Fibroblast of upper back skin (primary cell): ENCODE data around the gene PACRG.
A peak's percentile ranks its signal among the peaks of the same experiment; 100 is the strongest.

Source experiments
- DNase-seq: peaks from one replicate; pipeline ENCODE4 v3.0.0-alpha.2; 2013

Gene PACRG

DNA sequence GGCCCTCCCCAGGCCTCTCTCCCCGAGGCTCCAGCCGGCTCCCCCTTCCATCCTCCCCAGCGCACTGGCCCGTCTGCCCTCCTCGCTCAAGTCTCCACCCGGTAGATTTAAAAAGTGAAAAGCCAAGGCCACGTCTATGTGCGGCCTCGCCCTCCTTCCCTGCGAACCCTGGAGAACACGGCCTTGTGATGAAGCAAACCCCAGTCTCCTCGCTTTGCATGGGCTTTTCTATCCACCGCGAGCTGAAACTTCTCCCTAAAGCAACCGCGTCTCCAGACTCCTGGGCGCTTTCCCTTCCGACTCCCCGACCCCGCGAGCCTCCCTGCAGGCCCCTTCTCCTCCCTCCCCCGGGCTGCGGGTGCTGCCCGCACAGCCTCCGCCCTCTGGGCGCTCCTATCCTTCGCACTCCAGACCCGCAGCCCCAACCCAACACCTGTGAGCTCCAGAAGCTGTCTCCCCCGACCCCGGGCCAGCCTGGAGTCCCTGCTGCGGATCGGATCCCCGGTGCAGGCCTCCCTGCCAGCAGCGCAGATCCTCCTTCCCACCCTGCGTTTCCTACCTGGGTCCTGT is 421.6 kb downstream of the PACRG start:
- DNase-seq: no peak

- DNase-seq: no peak
Observed at GRCh38 chr6:163151212-163151611, 423.4 kb downstream of the PACRG start.

- no peak for DNase-seq
Observed at GRCh38 chr6:163152701-163153100, 424.9 kb downstream of the PACRG start.

DNA sequence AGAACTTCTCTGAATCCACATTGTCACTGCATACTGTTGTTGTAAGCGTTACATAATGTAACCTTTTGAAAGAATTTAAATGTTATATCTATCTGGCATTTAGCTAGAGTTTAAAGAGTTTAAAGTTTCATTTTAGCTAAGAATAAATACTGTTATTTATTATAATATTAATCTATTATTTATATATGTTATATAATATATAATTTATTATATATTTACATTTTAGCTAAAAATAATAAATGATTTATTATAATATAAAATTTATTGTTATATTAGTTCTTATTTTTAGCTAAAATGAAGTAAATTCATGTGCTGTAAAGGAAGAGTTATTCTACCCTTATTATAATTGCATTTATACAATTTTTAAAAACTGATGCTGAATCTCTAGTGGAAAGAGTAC is 431.3 kb downstream of the PACRG start:
- no peak for DNase-seq

DNA sequence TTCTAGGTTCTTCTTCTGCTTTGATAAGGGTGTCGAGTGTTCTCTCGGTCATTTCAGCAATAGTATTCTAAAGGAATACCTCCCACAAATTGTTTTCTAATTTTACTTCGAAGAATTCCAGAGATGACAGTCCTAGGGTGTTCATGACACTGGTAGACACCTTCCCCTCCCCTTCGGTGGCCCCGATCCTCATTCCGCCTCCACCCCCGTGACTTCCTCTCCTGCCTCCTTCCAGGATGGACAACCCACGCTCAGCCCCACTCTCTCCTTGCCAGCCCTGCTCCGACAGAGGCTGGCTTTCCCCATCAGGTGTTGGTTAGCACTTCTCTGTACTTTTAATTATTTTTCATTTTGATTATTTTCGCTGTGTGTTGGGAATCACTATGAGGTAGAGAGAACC is 431.9 kb downstream of the PACRG start:
- DNase-seq: no peak

GRCh38 chr6:163162007-163162873 is 434.5 kb downstream of the PACRG start:
- no peak for DNase-seq

GRCh38 chr6:163162874-163163213 is 435.1 kb downstream of the PACRG start:
- DNase-seq: no peak

DNA sequence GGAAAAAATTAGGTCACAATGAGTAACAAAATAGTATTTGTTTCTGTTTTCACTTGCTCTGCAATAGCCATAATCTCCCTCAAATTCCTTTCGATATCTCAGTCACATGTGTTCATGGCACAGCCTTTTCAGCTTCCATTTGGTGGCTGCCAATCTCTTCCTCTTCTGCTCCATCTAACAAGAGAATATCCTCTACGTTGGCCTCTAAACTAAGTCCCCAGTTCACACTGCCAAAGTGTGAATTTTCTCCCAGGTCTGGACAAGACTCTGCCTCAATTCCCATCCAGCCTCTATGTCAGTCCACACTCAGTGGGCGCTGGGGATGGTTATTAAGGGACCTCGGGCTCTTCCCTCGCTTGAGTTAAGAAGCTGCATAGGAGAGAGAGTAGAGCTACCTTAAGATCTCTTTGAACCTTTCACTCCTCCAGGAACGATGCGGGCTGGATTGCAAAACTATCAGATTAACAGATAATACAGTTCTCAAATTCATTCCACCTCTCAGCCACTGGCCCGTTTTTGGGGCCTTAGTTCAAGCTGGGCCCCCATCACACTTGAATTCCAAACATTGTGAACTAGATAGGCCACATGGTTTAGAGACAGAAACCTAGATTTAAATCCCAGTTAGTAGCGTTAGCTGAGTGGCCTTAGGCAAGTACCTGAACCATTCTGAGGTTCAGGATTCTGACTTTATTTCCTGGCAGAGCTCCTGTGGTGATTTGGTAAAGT is 436.6 kb downstream of the PACRG start:
- no peak for DNase-seq

DNA sequence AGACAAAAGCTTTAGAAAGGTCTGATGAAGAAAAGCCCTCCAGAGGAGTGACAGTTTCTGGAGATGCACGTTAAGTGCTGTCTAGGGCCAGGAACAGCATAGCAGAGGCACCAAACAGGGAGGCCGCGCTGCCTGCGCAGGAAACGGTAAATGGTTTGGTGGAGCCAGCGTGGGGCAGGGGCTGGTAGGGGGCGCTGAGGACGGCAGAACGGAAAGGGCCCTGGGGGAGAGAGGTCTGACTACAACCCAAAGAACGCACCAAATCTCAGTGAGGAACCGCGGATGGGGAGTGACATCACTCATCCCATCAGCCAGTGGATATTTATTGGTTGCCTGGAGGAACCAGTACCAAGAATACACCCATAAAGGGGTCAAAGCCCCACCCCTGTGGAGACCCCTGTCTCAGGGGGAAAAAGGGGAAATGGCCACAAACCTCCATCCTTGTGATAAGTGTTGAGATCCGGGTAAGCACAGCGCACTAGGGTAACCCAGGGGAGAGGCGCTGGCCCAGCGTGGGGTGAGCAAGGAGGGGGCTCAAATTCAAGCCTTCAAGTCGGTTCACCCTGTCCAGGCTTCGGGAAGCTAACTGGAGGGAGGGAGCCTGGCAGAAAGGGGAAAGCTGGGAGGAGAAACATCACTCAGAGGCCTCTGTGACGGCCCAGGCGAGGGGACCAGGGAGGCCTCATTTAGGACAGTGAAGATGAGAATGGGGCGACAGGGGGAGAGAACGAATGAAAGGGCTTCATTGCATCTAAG is 437.6 kb downstream of the PACRG start:
- no peak for DNase-seq

DNA sequence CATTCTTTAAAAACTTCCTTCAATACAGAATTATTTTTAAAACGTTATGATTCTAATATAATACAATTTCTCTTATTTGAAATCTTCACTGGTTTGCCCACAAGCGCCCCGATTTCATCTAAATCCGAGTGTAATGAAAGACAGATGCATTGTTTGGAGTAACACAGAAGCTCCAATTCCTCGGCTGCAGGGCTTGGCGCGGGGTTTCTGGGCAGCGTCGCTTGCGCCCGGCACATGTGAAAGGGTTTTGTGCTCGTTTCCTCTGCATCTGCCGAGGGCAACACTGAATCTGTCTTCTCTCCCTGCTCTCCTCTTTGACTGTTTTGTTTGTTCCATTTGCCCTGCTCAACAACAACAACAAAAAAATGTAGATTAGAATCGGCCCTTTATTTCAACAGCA is 438.1 kb downstream of the PACRG start:
- DNase-seq: no peak

DNA sequence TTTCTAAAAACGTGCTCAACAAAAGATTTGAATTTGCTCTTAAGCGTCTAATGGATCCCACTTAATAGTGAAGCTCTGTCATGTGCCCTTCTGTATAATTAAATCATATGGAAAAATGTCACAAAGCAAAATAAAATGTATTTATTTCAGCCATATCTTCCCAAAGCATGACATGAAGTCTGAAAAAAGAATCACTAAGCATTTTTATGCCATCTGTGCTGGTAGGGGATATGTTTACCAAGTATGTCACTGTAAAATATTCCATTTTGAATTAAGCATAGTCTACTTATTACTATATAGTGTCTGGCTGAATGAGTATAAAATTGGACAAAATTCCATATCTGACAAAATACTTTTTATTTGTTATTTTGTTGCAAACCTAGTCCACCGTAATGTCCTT is 438.7 kb downstream of the PACRG start:
- no peak for DNase-seq

GRCh38 chr6:163169521-163169920 is 441.7 kb downstream of the PACRG start:
- DNase-seq: no peak

DNA sequence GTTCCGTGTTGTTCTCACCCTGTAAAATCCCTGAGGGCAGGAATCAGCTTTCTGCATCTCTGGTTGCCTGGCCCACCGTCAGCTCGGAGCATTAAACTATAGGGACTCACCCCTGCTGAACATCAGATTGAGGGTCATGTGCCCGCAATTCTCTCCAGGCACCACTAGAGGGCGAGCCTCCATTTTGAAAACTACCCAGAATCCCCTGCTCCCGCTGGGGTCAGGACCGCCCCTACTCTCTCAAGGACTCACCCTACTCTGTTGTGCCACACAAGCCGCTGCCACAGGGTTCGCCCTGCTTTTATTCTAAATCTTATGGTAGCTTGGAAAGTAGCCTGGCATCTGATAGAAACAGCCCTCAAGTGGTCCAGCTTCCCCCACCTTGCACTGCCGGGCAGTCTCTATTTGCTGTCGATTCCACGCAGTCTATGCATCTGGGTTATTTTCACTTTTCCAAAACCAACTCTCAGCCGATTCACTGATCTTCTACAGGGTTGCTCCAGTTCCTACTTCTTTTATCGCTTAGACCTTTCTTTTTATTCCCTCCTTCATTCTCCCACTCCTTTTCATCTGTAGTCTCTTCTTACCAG is 442.6 kb downstream of the PACRG start:
- no peak for DNase-seq

GRCh38 chr6:163173741-163174140 is 446.0 kb downstream of the PACRG start:
- peak; percentile 9 for DNase-seq

DNA sequence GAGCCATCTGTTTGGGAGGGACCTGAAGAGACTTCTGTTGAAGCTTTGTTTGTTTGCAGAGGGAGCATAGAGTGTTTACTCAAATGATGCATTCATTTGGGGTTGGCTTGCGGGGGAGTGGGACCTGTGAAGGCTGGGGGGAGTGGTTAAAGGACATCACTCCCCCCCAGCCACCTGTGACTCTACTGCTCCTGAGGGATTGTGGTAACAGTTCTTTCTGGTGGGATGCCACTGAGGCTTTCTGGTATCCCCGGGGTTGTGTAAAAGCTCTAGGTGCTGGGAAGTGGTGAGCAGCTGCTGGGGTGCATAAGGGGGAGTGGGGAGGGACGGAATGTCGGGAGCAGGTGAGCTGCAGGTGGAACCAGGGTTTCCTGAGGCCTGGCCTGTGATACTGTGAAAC is 447.5 kb downstream of the PACRG start:
- DNase-seq: no peak

DNA sequence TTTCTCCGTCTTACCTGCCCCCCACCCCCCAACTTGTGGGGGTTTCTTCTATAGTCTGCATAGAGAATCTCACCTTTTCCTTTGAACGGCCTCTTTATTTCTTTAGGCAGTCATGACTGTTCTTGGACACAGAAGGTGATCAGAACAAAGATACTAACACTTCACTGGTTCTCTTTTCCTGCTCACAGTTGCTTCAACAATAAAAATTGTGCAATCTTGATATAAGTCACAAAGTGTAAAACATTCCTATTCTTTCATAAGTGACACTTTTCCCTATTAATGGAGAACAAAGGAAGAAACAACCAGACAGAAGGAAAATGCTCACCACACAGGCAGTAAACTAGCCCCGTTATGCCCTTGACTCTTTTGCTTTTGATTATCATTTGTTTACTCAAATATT is 448.3 kb downstream of the PACRG start:
- DNase-seq: no peak

- DNase-seq: no peak
Observed at GRCh38 chr6:163177007-163177406, 449.2 kb downstream of the PACRG start.

DNA sequence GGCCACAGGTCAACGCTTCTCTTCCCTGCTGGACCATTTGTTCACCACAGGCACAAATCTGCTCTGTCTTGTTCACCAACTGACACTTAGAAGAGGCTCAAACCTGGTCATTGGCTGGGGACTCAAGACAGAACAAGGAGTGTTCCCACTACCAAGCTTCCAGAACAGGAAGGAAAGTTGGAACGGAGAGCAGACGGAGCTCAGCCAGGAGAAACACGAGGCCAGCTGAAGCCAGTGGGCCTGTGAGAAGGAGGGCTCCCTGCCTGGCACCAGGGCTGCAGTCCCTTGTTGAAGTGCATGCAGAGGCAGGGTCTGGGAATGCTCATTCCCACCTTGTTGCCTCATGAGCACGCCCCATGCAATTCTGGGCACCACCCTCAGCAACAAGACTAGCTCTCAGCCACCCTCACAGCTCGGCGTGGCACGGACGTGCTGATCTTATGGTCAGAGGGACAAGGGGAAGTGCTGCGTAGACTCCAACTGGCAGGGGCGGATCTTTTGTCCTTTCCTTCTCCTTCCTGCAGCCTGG is 450.2 kb downstream of the PACRG start:
- DNase-seq: no peak

DNA sequence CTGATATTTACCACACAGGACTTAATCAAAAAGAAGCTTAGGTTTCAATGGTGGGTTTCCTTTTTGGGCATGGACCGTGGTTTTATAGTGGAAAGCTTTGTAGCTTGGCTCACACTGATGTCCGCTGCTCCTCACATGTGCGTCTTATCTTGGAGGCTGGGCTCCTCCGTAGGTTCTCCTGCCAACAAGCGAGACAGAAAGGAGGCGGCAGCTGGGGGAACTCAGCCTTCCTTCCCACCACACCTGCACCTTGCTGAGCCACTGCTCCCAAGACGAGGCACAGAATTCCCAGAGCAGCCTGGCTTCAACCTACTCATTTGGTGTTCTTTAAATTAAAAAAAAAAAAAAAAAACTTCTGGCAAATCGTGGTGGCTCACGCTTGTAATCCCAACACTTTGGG is 451.3 kb downstream of the PACRG start:
- no peak for DNase-seq

- DNase-seq: no peak
Observed at GRCh38 chr6:163179721-163180120, 451.9 kb downstream of the PACRG start.

DNA sequence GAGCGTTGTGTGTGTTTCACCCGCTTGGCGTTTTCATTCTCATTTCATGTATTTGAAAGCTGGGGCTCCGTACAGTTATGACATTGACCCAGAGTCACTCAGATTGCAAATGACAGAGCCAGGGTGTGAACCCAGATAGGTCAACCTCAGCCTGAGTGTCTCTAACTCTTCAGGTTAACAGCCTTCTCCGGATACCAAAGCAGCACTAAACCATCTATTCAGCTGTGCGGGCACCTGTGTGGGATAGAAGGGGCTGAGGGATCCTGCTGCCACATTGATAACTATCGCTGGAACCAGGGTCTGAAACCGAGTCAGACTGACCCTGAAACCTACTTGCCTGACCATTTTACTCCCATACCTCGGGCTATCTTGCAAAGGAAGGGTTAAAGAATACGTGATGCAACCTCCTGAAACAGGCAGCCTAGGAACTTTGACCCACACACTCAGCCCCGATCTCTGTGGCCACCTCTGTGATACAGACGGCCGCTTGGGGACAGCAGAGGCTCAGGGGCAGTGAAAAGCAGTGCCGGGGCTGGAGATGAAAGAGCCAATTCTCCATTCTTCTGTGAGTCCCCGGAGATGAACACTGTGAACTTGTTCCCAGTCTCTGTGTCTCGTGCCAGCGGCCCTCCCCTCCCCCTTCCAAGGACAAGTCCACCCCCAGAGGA is 453.2 kb downstream of the PACRG start:
- peak; percentile 73 for DNase-seq

DNA sequence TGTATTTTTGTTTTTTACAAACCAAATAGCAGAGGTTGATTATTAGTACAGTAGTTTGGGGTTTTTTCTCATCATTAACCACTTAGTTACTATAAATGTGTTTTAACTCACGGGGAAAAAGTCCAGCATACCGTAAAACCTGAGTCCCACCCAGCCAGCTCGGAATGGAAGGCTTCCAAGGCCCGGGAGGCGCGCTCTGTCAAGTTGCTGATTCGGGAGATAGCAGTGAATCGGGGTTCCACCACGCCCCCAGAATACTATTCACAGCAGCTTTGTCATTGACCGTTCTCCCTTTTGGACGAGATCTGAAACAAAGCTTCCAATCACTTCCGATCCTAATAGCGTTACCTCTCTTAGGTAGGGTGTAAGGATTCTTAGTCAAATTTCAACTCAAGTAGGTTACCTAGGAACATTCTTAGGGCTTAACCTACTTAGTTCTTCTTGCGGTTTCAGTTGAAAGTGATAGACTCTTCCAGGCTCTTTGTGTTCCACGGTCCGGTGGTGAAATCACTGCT is 453.9 kb downstream of the PACRG start:
- no peak for DNase-seq
